Neural cell (in vitro differentiated cells): Measurements from ENCODE around the gene PRKCZ. TPM values are rescaled to one million over a fixed set of nuclear protein-coding genes. Genes with fewer than 3 reads are reported as not detected.

Experiments used
- H2AFZ ChIP-seq: fragments of 200-600, 300-800 bp; sonication (generic), shearing (Covaris generic); 2 replicates; pipeline ENCODE4 v1.6.0; 2014; ENCODE audit warnings: low read depth, mild to moderate bottlenecking, antibody characterized with exemption, low read length, moderate library complexity
- H3F3A ChIP-seq: fragments of 200-600 bp; shearing (Covaris generic); 2 replicates; pipeline ENCODE4 v1.6.1; 2016; ENCODE audit warnings: mild to moderate bottlenecking, moderate library complexity, mixed read lengths, antibody characterized with exemption, low read length; ENCODE audit not compliant: insufficient read depth, poor library complexity, severe bottlenecking
- H3K27ac ChIP-seq: fragments of 200-600, 300-800 bp; sonication (generic), shearing (Covaris generic); 2 replicates; pipeline ENCODE4 v1.5.1; 2014; ENCODE audit warnings: mild to moderate bottlenecking, low read length, moderate library complexity
- H3K27me3 ChIP-seq: fragments of 300-800, 200-600 bp; sonication (generic), shearing (Covaris generic); 2 replicates; pipeline ENCODE4 v1.6.0; 2014; ENCODE audit warnings: mild to moderate bottlenecking, low read depth, low read length, moderate library complexity; ENCODE audit not compliant: insufficient read depth
- H3K36me3 ChIP-seq: fragments of 300-800, 200-600 bp; sonication (generic), shearing (Covaris generic); 2 replicates; pipeline ENCODE4 v1.5.1; 2014; ENCODE audit warnings: mild to moderate bottlenecking, antibody characterized with exemption, low read length, moderate library complexity; ENCODE audit not compliant: insufficient read depth
- H3K4me2 ChIP-seq: fragments of 300-800, 200-600 bp; sonication (generic), shearing (Covaris generic); 2 replicates; pipeline ENCODE4 v1.6.0; 2014; ENCODE audit warnings: mild to moderate bottlenecking, low read length
- H3K4me3 ChIP-seq: fragments of 300-800, 200-600 bp; sonication (generic), shearing (Covaris generic); 2 replicates; pipeline ENCODE4 v1.5.1; 2014; ENCODE audit warnings: mild to moderate bottlenecking, low read length, moderate library complexity
- H3K79me2 ChIP-seq: fragments of 200-600 bp; shearing (Covaris generic); replicated peaks from 2 replicates; pipeline ENCODE4 v1.6.0; 2014; ENCODE audit warnings: mild to moderate bottlenecking, low read length, moderate library complexity; ENCODE audit not compliant: insufficient read depth
- H3K9ac ChIP-seq: fragments of 300-800, 200-600 bp; sonication (generic), shearing (Covaris generic); 2 replicates; pipeline ENCODE4 v1.6.1; 2016; ENCODE audit warnings: mild to moderate bottlenecking, low read length, mixed read lengths
- H3K9me2 ChIP-seq: fragments of 200-600 bp; shearing (Covaris generic); 2 replicates; pipeline ENCODE4 v1.6.1; 2016; ENCODE audit warnings: mild to moderate bottlenecking, low read length, mixed read lengths; ENCODE audit not compliant: insufficient read depth
- H3K9me3 ChIP-seq: fragments of 200-600, 300-800 bp; sonication (generic), shearing (Covaris generic); 2 replicates; pipeline ENCODE4 v1.6.1; 2016; ENCODE audit warnings: mild to moderate bottlenecking, mixed run types, low read length, moderate library complexity, mixed read lengths
- H4K20me1 ChIP-seq: fragments of 200-600 bp; shearing (Covaris generic); 2 replicates; pipeline ENCODE4 v1.6.1; 2016; ENCODE audit warnings: mild to moderate bottlenecking, mixed run types; ENCODE audit not compliant: insufficient read depth
- EP300 ChIP-seq: fragments of 450-650 bp; conservative IDR thresholded peaks from 2 replicates; pipeline ENCODE4 v1.6.1; 2014; ENCODE audit warnings: antibody characterized with exemption, mild to moderate bottlenecking, moderate library complexity; ENCODE audit not compliant: poor library complexity, severe bottlenecking
- EZH2 ChIP-seq: fragments of 200-600, 300-800 bp; shearing (Covaris generic), sonication (generic); IDR thresholded peaks from 2 replicates; pipeline ENCODE4 v1.6.1; 2014; ENCODE audit warnings: antibody characterized with exemption, low read length, borderline replicate concordance, mild to moderate bottlenecking; ENCODE audit not compliant: insufficient read depth, poor library complexity, severe bottlenecking
- MXI1 ChIP-seq: fragments of 450-650 bp; conservative IDR thresholded peaks from 2 replicates; pipeline ENCODE4 v1.6.1; 2014; ENCODE audit warnings: antibody characterized with exemption, mild to moderate bottlenecking; ENCODE audit not compliant: poor library complexity, severe bottlenecking
- POLR2AphosphoS5 ChIP-seq: IDR thresholded peaks from 2 replicates; pipeline ENCODE4 v1.6.1; 2012
- RAD21 ChIP-seq: fragments of 450-650 bp; conservative IDR thresholded peaks from 2 replicates; pipeline ENCODE4 v1.6.1; 2014; ENCODE audit warnings: antibody characterized with exemption, mild to moderate bottlenecking, moderate library complexity
- SMC3 ChIP-seq: fragments of 450-650 bp; conservative IDR thresholded peaks from 2 replicates; pipeline ENCODE4 v1.6.1; 2014; ENCODE audit warnings: antibody characterized with exemption, mild to moderate bottlenecking, moderate library complexity; ENCODE audit not compliant: poor library complexity
- TAF1 ChIP-seq: IDR thresholded peaks from 2 replicates; pipeline ENCODE4 v1.6.1; 2012; ENCODE audit warnings: low read depth
- polyA plus RNA-seq: library from polyadenylated mRNA; depleted of rRNA; stranded (reverse); fragments of >200 nt; gene quantifications from 2 replicates; pipeline ENCODE4 v1.2.3, GENCODE V29; 2014
- TF ChIP-seq, protein P1 (sequence below): fragments of 450-650 bp; IDR thresholded peaks from 2 replicates; pipeline ENCODE4 v1.5.1; 2014; ENCODE audit warnings: antibody characterized with exemption, mild to moderate bottlenecking, moderate library complexity; ENCODE audit not compliant: poor library complexity, severe bottlenecking
- TF ChIP-seq, protein P2 (sequence below): IDR thresholded peaks from 2 replicates; pipeline ENCODE4 v1.6.1; 2012; ENCODE audit warnings: borderline replicate concordance

PRKCZ gene
- polyA plus RNA-seq, 1 donor from 2014 or later, result 54.9 TPM

DNA sequence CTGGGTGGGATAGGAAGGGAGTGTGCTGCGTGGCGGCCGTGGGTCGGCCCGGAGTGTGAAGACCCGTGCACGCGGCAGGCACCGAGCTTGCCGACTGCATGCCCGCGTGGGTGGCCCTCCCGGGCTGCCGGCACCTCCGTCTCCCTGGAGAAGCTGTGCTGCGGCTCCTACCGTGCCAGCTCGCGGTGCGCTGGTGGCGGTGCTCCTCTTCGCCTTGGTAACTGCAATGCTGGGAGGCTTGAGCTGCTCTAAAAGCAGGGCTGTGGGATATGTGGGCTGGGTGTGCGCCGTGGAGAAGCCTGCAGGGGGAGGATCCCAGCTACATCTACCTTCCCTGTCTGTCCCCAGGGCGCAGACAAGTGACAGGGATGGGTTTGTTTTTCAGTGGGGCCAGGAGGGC is 28.7 kb upstream of the PRKCZ start:
- H3K27me3 ChIP-seq, result peaks cover 25% of the 10 kb centered on the region
- H3K27ac ChIP-seq, result no peak overlapping the region
- no peaks in the 10 kb centered on the region for H3K9me3 ChIP-seq
- H3K9ac ChIP-seq, result no peak overlapping the region
- no peaks in the 10 kb centered on the region for H3K79me2 ChIP-seq
- no peak overlapping the region for H3K4me2 ChIP-seq
- H3K4me3 ChIP-seq, result no peak overlapping the region
- H3K9me2 ChIP-seq, result no peaks in the 10 kb centered on the region
- no peaks in the 10 kb centered on the region for H3F3A ChIP-seq
- H4K20me1 ChIP-seq, result no peaks in the 10 kb centered on the region
- no peaks in the 10 kb centered on the region for H3K36me3 ChIP-seq
- TF ChIP-seq POLR2AphosphoS5 (no peak), RAD21 (no peak), EZH2 (no peak), EP300 (no peak), TAF1 (no peak), MXI1 (no peak)
- TF ChIP-seq, protein P1, sequence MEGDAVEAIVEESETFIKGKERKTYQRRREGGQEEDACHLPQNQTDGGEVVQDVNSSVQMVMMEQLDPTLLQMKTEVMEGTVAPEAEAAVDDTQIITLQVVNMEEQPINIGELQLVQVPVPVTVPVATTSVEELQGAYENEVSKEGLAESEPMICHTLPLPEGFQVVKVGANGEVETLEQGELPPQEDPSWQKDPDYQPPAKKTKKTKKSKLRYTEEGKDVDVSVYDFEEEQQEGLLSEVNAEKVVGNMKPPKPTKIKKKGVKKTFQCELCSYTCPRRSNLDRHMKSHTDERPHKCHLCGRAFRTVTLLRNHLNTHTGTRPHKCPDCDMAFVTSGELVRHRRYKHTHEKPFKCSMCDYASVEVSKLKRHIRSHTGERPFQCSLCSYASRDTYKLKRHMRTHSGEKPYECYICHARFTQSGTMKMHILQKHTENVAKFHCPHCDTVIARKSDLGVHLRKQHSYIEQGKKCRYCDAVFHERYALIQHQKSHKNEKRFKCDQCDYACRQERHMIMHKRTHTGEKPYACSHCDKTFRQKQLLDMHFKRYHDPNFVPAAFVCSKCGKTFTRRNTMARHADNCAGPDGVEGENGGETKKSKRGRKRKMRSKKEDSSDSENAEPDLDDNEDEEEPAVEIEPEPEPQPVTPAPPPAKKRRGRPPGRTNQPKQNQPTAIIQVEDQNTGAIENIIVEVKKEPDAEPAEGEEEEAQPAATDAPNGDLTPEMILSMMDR, result no peak
- no peak overlapping the region for H2AFZ ChIP-seq

DNA sequence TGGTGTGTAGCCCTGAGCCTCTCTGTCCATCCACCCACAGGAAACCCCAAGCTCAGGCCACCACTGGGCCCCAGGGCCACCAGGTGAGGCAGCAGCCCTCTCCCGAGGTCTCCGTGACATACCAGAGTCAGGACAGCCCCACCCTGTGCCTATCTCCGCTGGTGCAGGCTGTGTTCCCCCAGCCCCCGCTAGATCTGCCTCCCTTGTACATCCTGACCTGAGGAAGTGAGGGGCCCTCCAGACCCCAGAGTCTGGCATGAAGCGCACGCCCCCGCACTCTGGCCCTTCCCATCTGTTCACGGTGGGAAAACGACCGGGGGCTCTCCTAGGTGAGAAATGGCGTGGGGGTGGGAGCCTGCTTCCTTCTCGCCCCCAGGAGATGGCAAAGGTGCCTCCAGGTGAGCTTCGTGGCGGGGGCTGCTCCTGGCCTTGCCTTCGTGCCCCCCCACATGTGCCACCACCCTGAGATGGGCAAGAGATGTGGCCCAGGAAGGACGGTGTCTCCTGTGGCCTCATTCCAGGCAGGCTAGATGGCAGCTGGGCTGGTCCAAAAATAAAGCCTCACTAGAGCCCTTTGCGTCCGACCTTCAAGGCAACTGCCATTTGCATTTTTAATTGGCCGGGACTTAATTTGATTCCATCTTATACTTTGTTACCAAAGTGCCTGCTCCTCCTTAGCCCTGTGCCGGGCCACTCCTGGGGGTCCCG is 28.0 kb upstream of the PRKCZ start:
- no peak overlapping the region for H3K27ac ChIP-seq
- peaks cover 25% of the 10 kb centered on the region for H3K27me3 ChIP-seq
- H3K9ac ChIP-seq, result no peak overlapping the region
- H3K4me3 ChIP-seq, result no peak overlapping the region
- H3K79me2 ChIP-seq, result no peaks in the 10 kb centered on the region
- TF ChIP-seq RAD21, result no peak
- no peak for TF ChIP-seq TAF1
- TF ChIP-seq POLR2AphosphoS5, result no peak
- no peak for TF ChIP-seq MXI1
- TF ChIP-seq, protein P1, result no peak
- TF ChIP-seq, protein P2, sequence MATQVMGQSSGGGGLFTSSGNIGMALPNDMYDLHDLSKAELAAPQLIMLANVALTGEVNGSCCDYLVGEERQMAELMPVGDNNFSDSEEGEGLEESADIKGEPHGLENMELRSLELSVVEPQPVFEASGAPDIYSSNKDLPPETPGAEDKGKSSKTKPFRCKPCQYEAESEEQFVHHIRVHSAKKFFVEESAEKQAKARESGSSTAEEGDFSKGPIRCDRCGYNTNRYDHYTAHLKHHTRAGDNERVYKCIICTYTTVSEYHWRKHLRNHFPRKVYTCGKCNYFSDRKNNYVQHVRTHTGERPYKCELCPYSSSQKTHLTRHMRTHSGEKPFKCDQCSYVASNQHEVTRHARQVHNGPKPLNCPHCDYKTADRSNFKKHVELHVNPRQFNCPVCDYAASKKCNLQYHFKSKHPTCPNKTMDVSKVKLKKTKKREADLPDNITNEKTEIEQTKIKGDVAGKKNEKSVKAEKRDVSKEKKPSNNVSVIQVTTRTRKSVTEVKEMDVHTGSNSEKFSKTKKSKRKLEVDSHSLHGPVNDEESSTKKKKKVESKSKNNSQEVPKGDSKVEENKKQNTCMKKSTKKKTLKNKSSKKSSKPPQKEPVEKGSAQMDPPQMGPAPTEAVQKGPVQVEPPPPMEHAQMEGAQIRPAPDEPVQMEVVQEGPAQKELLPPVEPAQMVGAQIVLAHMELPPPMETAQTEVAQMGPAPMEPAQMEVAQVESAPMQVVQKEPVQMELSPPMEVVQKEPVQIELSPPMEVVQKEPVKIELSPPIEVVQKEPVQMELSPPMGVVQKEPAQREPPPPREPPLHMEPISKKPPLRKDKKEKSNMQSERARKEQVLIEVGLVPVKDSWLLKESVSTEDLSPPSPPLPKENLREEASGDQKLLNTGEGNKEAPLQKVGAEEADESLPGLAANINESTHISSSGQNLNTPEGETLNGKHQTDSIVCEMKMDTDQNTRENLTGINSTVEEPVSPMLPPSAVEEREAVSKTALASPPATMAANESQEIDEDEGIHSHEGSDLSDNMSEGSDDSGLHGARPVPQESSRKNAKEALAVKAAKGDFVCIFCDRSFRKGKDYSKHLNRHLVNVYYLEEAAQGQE, result no peak
- TF ChIP-seq EP300, result no peak
- no peak for TF ChIP-seq EZH2
- TF ChIP-seq SMC3, result no peak
- no peaks in the 10 kb centered on the region for H3K36me3 ChIP-seq
- no peaks in the 10 kb centered on the region for H4K20me1 ChIP-seq
- H2AFZ ChIP-seq, result no peak overlapping the region
- H3K9me3 ChIP-seq, result no peaks in the 10 kb centered on the region
- H3F3A ChIP-seq, result no peaks in the 10 kb centered on the region
- no peak overlapping the region for H3K4me2 ChIP-seq
- H3K9me2 ChIP-seq, result no peaks in the 10 kb centered on the region
